Vagina (tissue), 2 donors: Measurements from ENCODE around the gene SLC28A3.

Source experiments
- POLR2A ChIP-seq, 2 donors: fragments of 450-650 bp; IDR thresholded peaks; one replicate each; pipeline ENCODE4 v1.6.1; 2017; ENCODE audit warnings: antibody characterized with exemption in 2 of 2, mild to moderate bottlenecking in 2 of 2, moderate library complexity in 2 of 2
- POLR2AphosphoS5 ChIP-seq, 2 donors: sonication (generic); formaldehyde crosslinking; IDR thresholded peaks; one replicate each; pipeline ENCODE4 v1.9.0; 2017; ENCODE audit warnings: antibody characterized with exemption in 2 of 2, mild to moderate bottlenecking in 2 of 2, low read depth in 1 of 2; ENCODE audit not compliant: insufficient read depth in 1 of 2
- TF ChIP-seq, protein P1 (sequence below), 3 experiments: fragments of 450-650 bp in 2 of 3; fragments of 200-600 bp in 1 of 3; sonication (generic) in 1 of 3; IDR thresholded peaks; one replicate each; pipeline ENCODE4 v1.5.1; 2017 to 2019; ENCODE audit warnings: antibody characterized with exemption in 3 of 3, mild to moderate bottlenecking in 2 of 3, moderate library complexity in 2 of 3

DNA sequence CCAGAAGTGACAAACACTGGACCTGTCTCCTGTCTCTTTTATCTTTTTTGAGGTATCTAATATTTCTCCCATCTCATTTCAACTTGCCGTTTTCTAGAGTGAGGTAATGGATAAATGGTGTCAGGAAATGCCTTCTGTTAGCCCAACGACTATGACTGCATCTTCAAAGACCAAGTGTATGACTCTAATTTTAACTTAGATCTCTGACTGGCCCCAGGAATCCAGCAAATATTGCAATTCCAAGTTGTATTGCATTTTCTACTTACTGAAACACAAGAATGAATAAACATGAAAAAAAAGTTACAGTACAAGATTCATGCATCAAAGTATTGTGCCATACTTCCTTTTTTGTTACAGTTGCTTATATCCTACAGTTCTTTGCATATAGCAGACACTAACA is 26.3 kb downstream of the SLC28A3 start:
- TF ChIP-seq POLR2A (IDR thresholded peaks at IDR 0.05) (no peak), POLR2AphosphoS5 (IDR thresholded peaks at IDR 0.05; ENCODE audit: insufficient read depth in 1 of 2, low read depth in 1 of 2) (no peak)
- TF ChIP-seq, protein P1, sequence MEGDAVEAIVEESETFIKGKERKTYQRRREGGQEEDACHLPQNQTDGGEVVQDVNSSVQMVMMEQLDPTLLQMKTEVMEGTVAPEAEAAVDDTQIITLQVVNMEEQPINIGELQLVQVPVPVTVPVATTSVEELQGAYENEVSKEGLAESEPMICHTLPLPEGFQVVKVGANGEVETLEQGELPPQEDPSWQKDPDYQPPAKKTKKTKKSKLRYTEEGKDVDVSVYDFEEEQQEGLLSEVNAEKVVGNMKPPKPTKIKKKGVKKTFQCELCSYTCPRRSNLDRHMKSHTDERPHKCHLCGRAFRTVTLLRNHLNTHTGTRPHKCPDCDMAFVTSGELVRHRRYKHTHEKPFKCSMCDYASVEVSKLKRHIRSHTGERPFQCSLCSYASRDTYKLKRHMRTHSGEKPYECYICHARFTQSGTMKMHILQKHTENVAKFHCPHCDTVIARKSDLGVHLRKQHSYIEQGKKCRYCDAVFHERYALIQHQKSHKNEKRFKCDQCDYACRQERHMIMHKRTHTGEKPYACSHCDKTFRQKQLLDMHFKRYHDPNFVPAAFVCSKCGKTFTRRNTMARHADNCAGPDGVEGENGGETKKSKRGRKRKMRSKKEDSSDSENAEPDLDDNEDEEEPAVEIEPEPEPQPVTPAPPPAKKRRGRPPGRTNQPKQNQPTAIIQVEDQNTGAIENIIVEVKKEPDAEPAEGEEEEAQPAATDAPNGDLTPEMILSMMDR (IDR thresholded peaks at IDR 0.05), result no peak
